Measurements from ENCODE around the gene PRR3.

DNA sequence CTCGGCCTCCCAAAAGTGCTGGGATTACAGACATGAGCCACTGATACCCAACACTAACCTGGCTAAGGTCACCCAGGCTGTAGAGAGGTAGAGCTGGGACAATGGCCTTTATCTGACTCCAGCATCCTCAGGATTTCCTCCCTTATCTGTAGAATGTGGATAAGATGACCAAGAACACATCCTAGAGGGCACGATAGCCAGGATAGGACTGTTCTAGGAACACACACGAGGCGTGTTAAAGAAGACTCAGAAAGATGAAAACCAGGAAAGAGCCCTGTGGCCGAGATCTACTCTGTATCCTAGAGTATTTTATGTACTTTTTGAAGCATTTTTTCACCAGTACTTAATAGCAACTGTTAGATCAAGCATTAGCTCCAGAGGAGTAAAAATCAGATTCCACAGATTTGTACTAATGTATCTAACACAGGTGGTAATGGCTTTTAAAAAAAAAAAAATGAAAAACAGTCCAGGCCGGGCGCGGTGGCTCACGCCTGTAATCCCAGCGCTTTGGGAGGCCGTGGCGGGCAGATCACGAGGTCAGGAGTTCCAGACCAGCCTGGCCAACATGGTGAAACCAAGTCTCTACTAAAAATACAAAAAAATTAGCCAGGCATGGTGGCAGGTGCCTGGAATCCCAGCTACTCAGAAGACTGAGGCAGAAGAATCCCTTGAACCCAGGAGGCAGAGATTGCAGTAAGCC lies 42.7 kb downstream of the PRR3 start:
- TF ChIP-seq, protein P1, sequence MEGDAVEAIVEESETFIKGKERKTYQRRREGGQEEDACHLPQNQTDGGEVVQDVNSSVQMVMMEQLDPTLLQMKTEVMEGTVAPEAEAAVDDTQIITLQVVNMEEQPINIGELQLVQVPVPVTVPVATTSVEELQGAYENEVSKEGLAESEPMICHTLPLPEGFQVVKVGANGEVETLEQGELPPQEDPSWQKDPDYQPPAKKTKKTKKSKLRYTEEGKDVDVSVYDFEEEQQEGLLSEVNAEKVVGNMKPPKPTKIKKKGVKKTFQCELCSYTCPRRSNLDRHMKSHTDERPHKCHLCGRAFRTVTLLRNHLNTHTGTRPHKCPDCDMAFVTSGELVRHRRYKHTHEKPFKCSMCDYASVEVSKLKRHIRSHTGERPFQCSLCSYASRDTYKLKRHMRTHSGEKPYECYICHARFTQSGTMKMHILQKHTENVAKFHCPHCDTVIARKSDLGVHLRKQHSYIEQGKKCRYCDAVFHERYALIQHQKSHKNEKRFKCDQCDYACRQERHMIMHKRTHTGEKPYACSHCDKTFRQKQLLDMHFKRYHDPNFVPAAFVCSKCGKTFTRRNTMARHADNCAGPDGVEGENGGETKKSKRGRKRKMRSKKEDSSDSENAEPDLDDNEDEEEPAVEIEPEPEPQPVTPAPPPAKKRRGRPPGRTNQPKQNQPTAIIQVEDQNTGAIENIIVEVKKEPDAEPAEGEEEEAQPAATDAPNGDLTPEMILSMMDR (IDR thresholded peaks at IDR 0.05; ENCODE audit: low read depth, low read length) = no peak
- TF ChIP-seq EZH2phosphoT487 (IDR thresholded peaks at IDR 0.05; ENCODE audit: low read depth) = no peak

Data from OCI-LY3 (cell line).